Uterus (tissue), 2 donors: Measurements from ENCODE around the gene TNS4.

ENCODE experiments used
- CTCF ChIP-seq, 4 experiments: fragments of 200-600 bp in 2 of 4; fragments of 450-650 bp in 2 of 4; sonication (generic) in 2 of 4; IDR thresholded peaks; one replicate each; pipeline ENCODE4 v1.5.1; 2016 to 2019; ENCODE audit warnings: antibody characterized with exemption in 4 of 4, mild to moderate bottlenecking in 2 of 4, moderate library complexity in 1 of 4
- POLR2A ChIP-seq, 2 donors: fragments of 450-650 bp; IDR thresholded peaks; one replicate each; pipeline ENCODE4 v1.6.1; 2016; ENCODE audit warnings: antibody characterized with exemption in 2 of 2, mild to moderate bottlenecking in 1 of 2, moderate library complexity in 1 of 2

GRCh38 chr17:40541873-40542557, 40.6 kb upstream of the TNS4 start:
- no peak for TF ChIP-seq CTCF (IDR thresholded peaks at IDR 0.05)
- peak in 1 of 2 donors; percentile 19 for TF ChIP-seq POLR2A (IDR thresholded peaks at IDR 0.05)
